ENCODE data around the gene ZNF22.
"Not testable (repeated sequence)": the region's sequence is repeated elsewhere in the genome, so short reads cannot be mapped to it uniquely, and the experiment has no call there.

Gene ZNF22

GRCh38 chr10:45005284-45005683, 4.6 kb downstream of the ZNF22 start:
- H3K4me3 ChIP-seq (ENCODE audit: low read length), result no peak overlapping the region
- no peak for DNase-seq (ENCODE audit: low read depth)
- TF ChIP-seq CTCF (conservative IDR thresholded peaks at IDR 0.05; ENCODE audit: low read depth, low read length), result no peak

DNA sequence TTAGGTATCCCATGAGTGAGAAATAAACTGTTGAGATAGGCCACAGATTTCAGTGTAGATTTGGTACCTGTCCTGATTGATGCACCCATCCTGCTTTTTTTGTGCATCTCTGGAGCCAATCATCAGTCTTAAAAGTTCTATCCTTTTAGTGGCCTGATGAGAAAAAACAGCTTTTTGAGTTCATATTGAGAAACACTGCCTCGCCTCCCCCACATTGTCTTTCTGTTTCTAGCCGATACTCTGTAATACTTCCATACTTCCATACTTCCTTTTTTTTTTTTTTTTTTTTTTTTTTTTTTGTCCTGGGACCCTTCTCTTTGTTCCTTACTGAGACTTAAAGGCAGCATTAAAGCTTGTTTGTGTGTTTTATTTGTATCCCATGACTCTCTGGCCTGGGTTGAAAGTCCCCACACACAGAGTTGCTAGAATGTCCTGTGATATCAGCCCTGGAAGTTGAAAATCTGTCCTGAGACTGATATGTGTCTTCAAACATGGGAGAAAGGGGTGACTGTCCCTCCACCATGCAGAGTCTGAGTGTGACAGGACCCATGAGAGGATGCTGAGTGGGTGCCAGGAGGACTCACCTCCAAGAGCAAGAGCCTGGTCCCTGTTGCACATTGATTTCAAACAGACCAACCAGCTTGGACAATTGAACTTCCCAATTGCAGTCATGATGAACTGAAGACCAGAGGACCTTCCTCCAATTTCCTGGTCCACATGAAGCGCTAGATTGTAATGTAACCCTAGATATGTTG, 5.7 kb downstream of the ZNF22 start:
- DNase-seq (ENCODE audit: low read depth), result no peak
- no peak overlapping the region for H3K4me3 ChIP-seq (ENCODE audit: low read length)
- no peak for TF ChIP-seq CTCF (conservative IDR thresholded peaks at IDR 0.05; ENCODE audit: low read depth, low read length)

GRCh38 chr10:45008524-45009161, 7.9 kb downstream of the ZNF22 start:
- no peak overlapping the region for H3K4me3 ChIP-seq (ENCODE audit: low read length)
- peak; percentile 91 for DNase-seq (ENCODE audit: low read depth)
- peak; percentile 74 for TF ChIP-seq CTCF (conservative IDR thresholded peaks at IDR 0.05; ENCODE audit: low read depth, low read length)

DNA sequence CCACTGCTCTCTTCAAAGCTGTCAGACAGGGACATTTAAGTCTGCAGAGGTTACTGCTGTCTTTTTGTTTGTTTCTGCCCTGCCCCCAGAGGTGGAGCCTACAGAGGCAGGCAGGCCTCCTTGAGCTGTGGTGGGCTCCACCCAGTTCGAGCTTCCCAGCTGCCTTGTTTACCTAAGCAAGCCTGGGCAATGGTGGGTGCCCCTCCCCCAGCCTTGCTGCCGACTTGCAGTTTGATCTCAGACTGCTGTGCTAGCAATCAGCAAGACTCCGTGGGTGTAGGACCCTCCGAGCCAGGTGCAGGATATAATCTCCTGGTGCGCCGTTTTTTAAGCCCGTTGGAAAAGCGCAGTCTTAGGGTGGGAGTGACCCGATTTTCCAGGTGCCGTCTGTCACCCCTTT, 13.8 kb downstream of the ZNF22 start:
- DNase-seq (ENCODE audit: low read depth); H3K4me3 ChIP-seq (ENCODE audit: low read length): not testable (repeated sequence)

DNA sequence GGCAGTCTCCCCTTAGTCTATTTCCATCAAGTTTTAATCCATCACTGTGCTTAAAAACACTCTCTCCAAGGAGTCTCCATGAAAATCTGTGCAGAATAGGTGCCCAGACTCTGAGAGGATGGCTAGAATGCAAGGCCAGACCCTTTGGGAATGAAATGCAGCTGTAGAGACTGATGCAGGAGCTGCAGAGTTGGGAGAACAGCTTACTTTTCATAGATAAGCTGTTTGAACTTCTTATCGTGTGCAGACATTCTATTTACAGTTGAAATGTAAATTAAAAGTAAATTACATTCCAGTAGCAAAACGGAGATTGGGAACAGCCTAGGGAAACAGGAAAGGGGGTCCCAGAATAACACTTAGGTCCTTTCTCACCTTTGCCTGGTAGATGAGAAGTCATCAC, 14.9 kb downstream of the ZNF22 start:
- no peak for DNase-seq (ENCODE audit: low read depth)
- TF ChIP-seq CTCF (conservative IDR thresholded peaks at IDR 0.05; ENCODE audit: low read depth, low read length), result no peak
- no peak overlapping the region for H3K4me3 ChIP-seq (ENCODE audit: low read length)

DNA sequence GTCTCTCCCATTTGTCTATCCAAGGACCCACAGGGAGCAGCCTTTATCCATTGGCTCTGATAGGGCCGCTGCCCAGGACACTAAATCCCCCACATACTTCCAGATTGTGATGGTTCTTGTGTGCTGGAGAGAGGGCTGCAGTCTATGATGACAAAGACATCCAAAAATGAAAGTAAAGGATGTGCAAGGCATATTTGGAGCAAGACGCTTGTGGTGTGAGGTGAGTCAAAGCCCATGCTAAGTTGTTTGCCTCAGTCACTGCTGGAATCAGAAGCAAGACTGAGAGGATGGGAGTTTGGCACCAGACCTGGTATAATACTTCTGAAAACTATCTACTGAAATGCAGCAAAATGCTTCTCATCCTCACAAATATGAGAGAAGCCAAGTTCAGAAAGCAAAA, 22.7 kb downstream of the ZNF22 start:
- H3K4me3 ChIP-seq (ENCODE audit: low read length), result no peak overlapping the region
- TF ChIP-seq CTCF (conservative IDR thresholded peaks at IDR 0.05; ENCODE audit: low read depth, low read length), result no peak
- DNase-seq (ENCODE audit: low read depth), result no peak

GRCh38 chr10:45034301-45034700, 33.6 kb downstream of the ZNF22 start:
- H3K4me3 ChIP-seq (ENCODE audit: low read length), result no peak overlapping the region
- no peak for DNase-seq (ENCODE audit: low read depth)
- TF ChIP-seq CTCF (conservative IDR thresholded peaks at IDR 0.05; ENCODE audit: low read depth, low read length), result no peak
